HCT116 (cell line): ENCODE measurements around the gene CFAP53.

ENCODE experiments used
- EGR1 ChIP-seq: IDR thresholded peaks from 2 replicates; pipeline ENCODE4 v1.6.1; 2012; ENCODE audit warnings: low read depth
- EZH2phosphoT487 ChIP-seq: fragments of 200-600 bp; IDR thresholded peaks from 2 replicates; pipeline ENCODE4 v1.6.1; 2018; ENCODE audit warnings: antibody characterized with exemption, borderline replicate concordance
- JUND ChIP-seq: IDR thresholded peaks from 2 replicates; pipeline ENCODE4 v1.6.1; 2012
- MAX ChIP-seq: IDR thresholded peaks from 2 replicates; pipeline ENCODE4 v1.6.1; 2012
- POLR2A ChIP-seq: IDR thresholded peaks from 2 replicates; pipeline ENCODE4 v1.7.0; 2011; ENCODE audit warnings: borderline replicate concordance; ENCODE audit not compliant: insufficient read depth, insufficient read length; ENCODE audit errors: extremely low read depth
- POLR2AphosphoS5 ChIP-seq: IDR thresholded peaks from 2 replicates; pipeline ENCODE4 v1.6.1; 2011; ENCODE audit warnings: mild to moderate bottlenecking, low read depth, low read length, moderate library complexity
- RAD21 ChIP-seq: IDR thresholded peaks from 2 replicates; pipeline ENCODE4 v1.6.1; 2012; ENCODE audit warnings: low read depth, mild to moderate bottlenecking
- REST ChIP-seq: IDR thresholded peaks from 2 replicates; pipeline ENCODE4 v1.6.1; 2012; ENCODE audit warnings: low read depth
- SP1 ChIP-seq: IDR thresholded peaks from 2 replicates; pipeline ENCODE4 v1.6.1; 2012; ENCODE audit warnings: low read depth
- ZNF274 ChIP-seq: fragments of 200-500 bp; sonication (Bioruptor generic); IDR thresholded peaks from 2 replicates; pipeline ENCODE4 v1.6.1; 2014; ENCODE audit warnings: mild to moderate bottlenecking, low read depth, low read length, inconsistent platforms
- TF ChIP-seq, protein P1 (sequence below), 3 experiments: fragments of 200-600 bp in 1 of 3; sonication (generic) in 1 of 3; IDR thresholded peaks in 2 of 3; conservative IDR thresholded peaks in 1 of 3; 2 replicates each; pipeline ENCODE4 v1.5.1; 2012 to 2017; ENCODE audit warnings: low read depth in 2 of 3, low read length in 2 of 3, antibody characterized with exemption in 1 of 3, borderline replicate concordance in 1 of 3, control low read depth in 1 of 3, mild to moderate bottlenecking in 1 of 3, mixed read lengths in 1 of 3, mixed run types in 1 of 3, moderate library complexity in 1 of 3; ENCODE audit not compliant: insufficient read depth in 1 of 3

DNA sequence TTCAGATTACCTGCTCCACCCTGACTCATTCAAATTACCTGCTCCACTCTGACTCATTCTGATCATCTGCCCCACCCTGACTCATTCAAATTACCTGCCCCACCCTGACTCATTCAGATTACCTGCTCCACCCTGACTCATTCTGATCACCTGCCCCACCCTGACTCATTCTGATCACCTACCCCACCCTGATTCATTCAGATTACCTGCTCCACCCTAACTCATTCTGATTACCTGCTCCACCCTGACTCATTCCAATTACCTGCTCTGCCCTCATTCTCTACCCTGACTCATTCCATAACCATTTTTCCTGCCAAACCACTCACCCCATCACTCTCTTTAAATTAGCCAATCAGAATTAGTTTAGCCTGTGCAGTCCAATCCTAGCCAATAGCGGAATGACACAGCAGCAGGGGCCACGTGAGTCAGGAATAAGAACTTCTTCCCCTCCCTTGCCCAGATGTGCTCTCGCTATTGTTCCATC is 26.2 kb downstream of the CFAP53 start:
- no peak for TF ChIP-seq EGR1
- TF ChIP-seq POLR2A, result no peak
- no peak for TF ChIP-seq EZH2phosphoT487
- TF ChIP-seq JUND, result peak; percentile 95
- TF ChIP-seq POLR2AphosphoS5, result peak; percentile 52; the same call in 1 of the 2 replicates
- no peak for TF ChIP-seq RAD21
- TF ChIP-seq, protein P1, sequence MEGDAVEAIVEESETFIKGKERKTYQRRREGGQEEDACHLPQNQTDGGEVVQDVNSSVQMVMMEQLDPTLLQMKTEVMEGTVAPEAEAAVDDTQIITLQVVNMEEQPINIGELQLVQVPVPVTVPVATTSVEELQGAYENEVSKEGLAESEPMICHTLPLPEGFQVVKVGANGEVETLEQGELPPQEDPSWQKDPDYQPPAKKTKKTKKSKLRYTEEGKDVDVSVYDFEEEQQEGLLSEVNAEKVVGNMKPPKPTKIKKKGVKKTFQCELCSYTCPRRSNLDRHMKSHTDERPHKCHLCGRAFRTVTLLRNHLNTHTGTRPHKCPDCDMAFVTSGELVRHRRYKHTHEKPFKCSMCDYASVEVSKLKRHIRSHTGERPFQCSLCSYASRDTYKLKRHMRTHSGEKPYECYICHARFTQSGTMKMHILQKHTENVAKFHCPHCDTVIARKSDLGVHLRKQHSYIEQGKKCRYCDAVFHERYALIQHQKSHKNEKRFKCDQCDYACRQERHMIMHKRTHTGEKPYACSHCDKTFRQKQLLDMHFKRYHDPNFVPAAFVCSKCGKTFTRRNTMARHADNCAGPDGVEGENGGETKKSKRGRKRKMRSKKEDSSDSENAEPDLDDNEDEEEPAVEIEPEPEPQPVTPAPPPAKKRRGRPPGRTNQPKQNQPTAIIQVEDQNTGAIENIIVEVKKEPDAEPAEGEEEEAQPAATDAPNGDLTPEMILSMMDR (IDR thresholded peaks at IDR 0.05 in 2 of 3, conservative IDR thresholded peaks at IDR 0.05 in 1 of 3; ENCODE audit: borderline replicate concordance in 1 of 3, insufficient read depth in 1 of 3, low read depth in 2 of 3, low read length in 2 of 3), result no peak
- peak; percentile 84 for TF ChIP-seq SP1
- TF ChIP-seq MAX, result no peak
- TF ChIP-seq ZNF274, result no peak
- TF ChIP-seq REST, result no peak
